ENCODE measurements around the gene SLC22A8. TPM values are rescaled to one million over a fixed set of nuclear protein-coding genes. Genes with fewer than 3 reads are reported as not detected.

The SLC22A8 gene
- total RNA-seq: not detected in 2 replicates

GRCh38 chr11:63015521-63016215, at the start of gene SLC22A8:
TSS of gene SLC22A8 (minus strand) at chr11:63015841. CDS start at chr11:63014958, 883 bp downstream.

GRCh38 chr11:62984451-62984991, 31.1 kb downstream of the SLC22A8 start, which contains the start of gene SLC22A6:
TSS of gene SLC22A6 (minus strand) at chr11:62984967. CDS start at chr11:62984690, 277 bp downstream.

Other genes starting within 250 kb of the SLC22A8 start
- 10.7 and 11.7 TPM in 2 replicates for gene TAF6L, start 244.4 kb downstream of the SLC22A8 start, total RNA-seq
- gene TMEM179B, start 228.4 kb downstream of the SLC22A8 start, total RNA-seq: 77.8 and 83.1 TPM in 2 replicates
- gene TMEM223, start 223.8 kb downstream of the SLC22A8 start, total RNA-seq: 18.6 and 31.2 TPM in 2 replicates
- gene NXF1, start 210.4 kb downstream of the SLC22A8 start, total RNA-seq: 19.3 and 20.2 TPM in 2 replicates
- 57.0 and 62.5 TPM in 2 replicates for gene STX5, start 183.8 kb downstream of the SLC22A8 start, total RNA-seq
- gene TEX54, start 183.0 kb downstream of the SLC22A8 start, total RNA-seq: not detected in 2 replicates
- 20.4 and 50.1 TPM in 2 replicates for gene WDR74, start 176.3 kb downstream of the SLC22A8 start, total RNA-seq
- 153 and 162 TPM in 2 replicates for gene SLC3A2, start 134.9 kb downstream of the SLC22A8 start, total RNA-seq
- gene CHRM1, start 94.5 kb downstream of the SLC22A8 start, total RNA-seq: not detected in 2 replicates
- not detected in 2 replicates for gene SLC22A6, start 30.9 kb downstream of the SLC22A8 start, total RNA-seq
- gene SLC22A24, start 128.4 kb upstream of the SLC22A8 start, total RNA-seq: not detected in 2 replicates
- gene SLC22A25, start 227.8 kb upstream of the SLC22A8 start, total RNA-seq: not detected in 2 replicates

All from cardiac atrium fibroblast (primary cell).